GM12878 (cell line): Measurements from ENCODE around the gene UQCRC1. TPM values are rescaled to one million over a fixed set of nuclear protein-coding genes. Genes with fewer than 3 reads are reported as not detected.

Experiments
- ATAC-seq: fragments of 200-7000 bp; cut with Tn5 transposase; 3 replicates; pipeline ENCODE4 v1.9.1; 2020; ENCODE audit warnings: mild to moderate bottlenecking, moderate library complexity
- BruUV-seq: library from RNA; stranded (reverse); fragments of 400-500 nt; replicated peaks from 2 replicates; lab custom pipeline; 2021; lab: Mats Ljungman, UMichigan
- CTCF ChIA-PET: fragments of 300-600 bp; sonication (Branson Sonifier 250); formaldehyde crosslinking; extraction: SDS; loops from one replicate; lab custom pipeline; 2021; ENCODE audit warnings: inconsistent platforms; lab: Yijun Ruan, JAX
- POLR2A ChIA-PET: fragments of 350-600 bp; formaldehyde crosslinking; extraction: SDS; loops from one replicate; lab custom pipeline; 2021; ENCODE audit warnings: inconsistent platforms; lab: Charles Lee
- RAD21 ChIA-PET: fragments of 300-600 bp; sonication (Branson Sonifier 250); formaldehyde crosslinking; loops from one replicate; lab custom pipeline; 2023; ENCODE audit warnings: antibody characterized with exemption; ENCODE audit not compliant: unreplicated experiment; lab: Charles Lee
- SMC1A ChIA-PET: fragments of 300-600 bp; sonication (Branson Sonifier 250); formaldehyde crosslinking; loops from one replicate; lab custom pipeline; 2023; ENCODE audit not compliant: unreplicated experiment, uncharacterized antibody; lab: Charles Lee
- DNase-seq: peaks from one replicate; pipeline ENCODE4 v3.0.0-alpha.2; 2011; ENCODE audit warnings: low read depth, low spot score
- FAIRE-seq: peaks from 3 replicates; lab custom pipeline; 2011; peaks lifted over from hg19 to GRCh38; lab: Jason Lieb, UNC
- H2AFZ ChIP-seq: 2 replicates; pipeline ENCODE4 v1.6.0; 2011; ENCODE audit warnings: low read depth, low read length, control low read depth; ENCODE audit not compliant: control insufficient read depth
- H3K27ac ChIP-seq: 2 replicates; pipeline ENCODE4 v1.5.1; 2011; ENCODE audit warnings: control low read depth; ENCODE audit not compliant: control insufficient read depth, insufficient read depth
- H3K27me3 ChIP-seq, 2 experiments: replicated peaks in 1 of 2; 2 replicates each; pipeline versions ENCODE4 v1.6.0 to v1.6.1; 2011; ENCODE audit warnings: low read length in 1 of 2; ENCODE audit not compliant: control insufficient read depth in 2 of 2, insufficient read depth in 2 of 2
- H3K36me3 ChIP-seq, 2 experiments: 2 replicates each; pipeline ENCODE4 v1.5.1; 2011; ENCODE audit warnings: low read length in 1 of 2; ENCODE audit not compliant: control insufficient read depth in 2 of 2, insufficient read depth in 2 of 2
- H3K4me1 ChIP-seq: 2 replicates; pipeline ENCODE4 v1.6.1; 2011; ENCODE audit warnings: mild to moderate bottlenecking, low read length, moderate library complexity, mixed read lengths; ENCODE audit not compliant: control insufficient read depth, insufficient read depth
- H3K4me2 ChIP-seq: 2 replicates; pipeline ENCODE4 v1.6.0; 2011; ENCODE audit warnings: control low read depth; ENCODE audit not compliant: control insufficient read depth, insufficient read depth
- H3K4me3 ChIP-seq: fragments of 200-600 bp; sonication (generic); 2 replicates; pipeline ENCODE4 v1.5.1; 2016
- H3K79me2 ChIP-seq: 2 replicates; pipeline ENCODE4 v1.6.0; 2011; ENCODE audit warnings: low read length; ENCODE audit not compliant: control insufficient read depth, insufficient read depth
- H3K9ac ChIP-seq: 2 replicates; pipeline ENCODE4 v1.8.0; 2011; ENCODE audit warnings: low read length, control low read depth, mixed read lengths; ENCODE audit not compliant: control insufficient read depth, insufficient read depth
- H3K9me3 ChIP-seq: replicated peaks from 3 replicates; pipeline ENCODE4 v1.5.1; 2011; ENCODE audit warnings: mild to moderate bottlenecking, low read length; ENCODE audit not compliant: control insufficient read depth, insufficient read depth
- H4K20me1 ChIP-seq: 2 replicates; pipeline ENCODE4 v1.6.0; 2011; ENCODE audit not compliant: control insufficient read depth, insufficient read depth
- ASH2L ChIP-seq: fragments of 300-600, 200-600 bp; sonication (generic); IDR thresholded peaks from 2 replicates; pipeline ENCODE4 v1.6.1; 2017; ENCODE audit warnings: low read depth, mild to moderate bottlenecking, borderline replicate concordance
- BCL3 ChIP-seq: IDR thresholded peaks from 2 replicates; pipeline ENCODE4 v1.6.1; 2011; ENCODE audit warnings: borderline replicate concordance, low read depth, mild to moderate bottlenecking, moderate library complexity, low read length; ENCODE audit not compliant: insufficient read depth, poor library complexity, severe bottlenecking
- E2F4 ChIP-seq: IDR thresholded peaks from 2 replicates; pipeline ENCODE4 v1.6.1; 2012; ENCODE audit warnings: low read depth, low read length, improper control_type of control experiment
- NFIC ChIP-seq: IDR thresholded peaks from 2 replicates; pipeline ENCODE4 v1.6.1; 2012; ENCODE audit warnings: low read depth, mild to moderate bottlenecking, inconsistent platforms, low read length, moderate library complexity
- RUNX3 ChIP-seq: IDR thresholded peaks from 2 replicates; pipeline ENCODE4 v1.6.1; 2012; ENCODE audit warnings: low read length, inconsistent platforms
- SP1 ChIP-seq: IDR thresholded peaks from one replicate; pipeline ENCODE4 v1.6.1; 2011; ENCODE audit warnings: low read depth, low read length
- TAF1 ChIP-seq: IDR thresholded peaks from 2 replicates; pipeline ENCODE4 v1.6.1; 2011; ENCODE audit warnings: mild to moderate bottlenecking, low read depth, low read length, borderline replicate concordance
- TARDBP ChIP-seq: IDR thresholded peaks from 2 replicates; pipeline ENCODE4 v1.6.1; 2016; ENCODE audit warnings: borderline replicate concordance
- ZNF217 ChIP-seq: fragments of 450-650 bp; IDR thresholded peaks from 2 replicates; pipeline ENCODE4 v1.6.1; 2017; ENCODE audit warnings: antibody characterized with exemption, mild to moderate bottlenecking
- WGBS: methylation state at CpG from one replicate; pipeline ENCODE4 v1.1.6; 2016; ENCODE audit warnings: low lambda C conversion rate; ENCODE audit not compliant: insufficient replicate concordance, insufficient coverage; ENCODE audit errors: missing lambda C conversion rate; 5-methylcytosine and 5-hydroxymethylcytosine counted together
- in situ Hi-C: fragments of 300-500 bp; cut with MboI; formaldehyde crosslinking; loops from 9 replicates; pipeline ENCODE4 v1.14.3; 2018; ENCODE audit warnings: mixed read lengths
- intact Hi-C: fragments of 100-400 bp; cut with micrococcal nuclease; formaldehyde crosslinking; loops from one replicate; pipeline ENCODE4 v1.14.2; 2022; ENCODE audit not compliant: unreplicated experiment
- polyA plus RNA-seq, 11 experiments: library from polyadenylated mRNA; depleted of rRNA in 4 of 11; unstranded in 6 of 11; stranded (reverse) in 5 of 11; fragments of >200 nt; fragmentation: Nextera tagmentation in 4 of 11; fragmentation: Illumina TruSeq in 1 of 11; extraction: Ambion mirVana in 4 of 11; extraction: Trizol in 1 of 11; gene quantifications; 1 replicate in 1 of 11; 2 replicates in 10 of 11; pipeline versions ENCODE4 v1.2.1 to v1.2.3, GENCODE V29; 2011 to 2016; ENCODE audit warnings: inconsistent platforms in 2 of 11, missing spikeins in 2 of 11, low read depth in 1 of 11
- total RNA-seq, 4 experiments: library from RNA; depleted of rRNA in 3 of 4; stranded (reverse); fragments of >200 nt in 3 of 4; fragmentation: Illumina TruSeq in 1 of 4; extraction: Trizol in 1 of 4; gene quantifications; 2 replicates each; pipeline versions ENCODE4 v1.2.1 to v1.2.3, GENCODE V29; 2013 to 2021
- TF ChIP-seq, protein P1 (sequence below): fragments of 450-650 bp; formaldehyde crosslinking; IDR thresholded peaks from 2 replicates; pipeline ENCODE4 v1.4.0; 2022; ENCODE audit warnings: mild to moderate bottlenecking, moderate library complexity

UQCRC1 gene
- total and polyA plus RNA-seq, 10 of the 15 experiments (the other 5 are each of a cell fraction or from before 2014, with no cell fraction given) = 116 to 426 (median 228) TPM

DNA sequence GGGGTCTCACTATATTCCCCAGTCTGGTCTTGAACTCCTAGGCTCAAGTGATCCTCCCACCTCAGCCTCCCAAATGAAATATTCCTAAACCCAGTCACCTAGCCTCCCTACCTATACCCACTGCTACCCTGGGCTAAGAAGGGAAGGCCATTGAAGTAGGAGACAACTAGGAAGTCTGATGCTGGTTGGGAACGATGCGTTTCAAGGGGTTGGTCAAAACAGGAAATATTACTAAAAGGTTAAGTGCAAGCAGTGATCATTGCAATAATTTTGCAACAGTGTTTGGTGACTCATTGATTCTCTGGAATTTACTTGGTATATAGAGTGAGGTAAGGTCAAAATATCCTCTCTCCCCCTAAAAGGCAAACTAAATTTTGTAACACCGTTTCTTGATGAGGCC, 4.6 kb upstream of the UQCRC1 start:
- no TSS peak for BruUV-seq
- no peak for DNase-seq
- peaks cover 3% of the 10 kb centered on the region; the same call in 1 of the 2 replicates for H3K4me1 ChIP-seq
- TF ChIP-seq SP1 (no peak), BCL3 (peak; percentile 36)
- H3K79me2 ChIP-seq = peaks cover 5% of the 10 kb centered on the region
- no peak overlapping the region for H3K9ac ChIP-seq
- H2AFZ ChIP-seq = no peak overlapping the region
- intact Hi-C loops (no loop called here), in situ Hi-C loops (no loop called here)
- FAIRE-seq = no peak
- H3K36me3 ChIP-seq = no peaks in the 10 kb centered on the region
- no peak overlapping the region for H3K4me2 ChIP-seq
- H3K4me3 ChIP-seq = no peak overlapping the region
- H3K27ac ChIP-seq = no peak overlapping the region
- H3K9me3 ChIP-seq = peaks cover 5% of the 10 kb centered on the region; the same call in 2 of the 3 replicates
- 1% methylated on average over 3 of the region's 3 CpGs for WGBS
- SMC1A ChIA-PET = no interaction called here
- no peak for ATAC-seq
- POLR2A ChIA-PET = interaction anchor here (0.6 to 0.7 kb wide), 3 partner anchors 145 to 309 kb away, joined by 3 to 7 read pairs (median 4); no protein-coding TSS in a partner anchor
- RAD21 ChIA-PET = no interaction called here
- no peaks in the 10 kb centered on the region for H3K27me3 ChIP-seq
- CTCF ChIA-PET = interaction anchor here (0.8 kb wide), 1 partner anchor 56 kb away, joined by 3 read pairs; no protein-coding TSS in a partner anchor
- H4K20me1 ChIP-seq = no peaks in the 10 kb centered on the region

DNA sequence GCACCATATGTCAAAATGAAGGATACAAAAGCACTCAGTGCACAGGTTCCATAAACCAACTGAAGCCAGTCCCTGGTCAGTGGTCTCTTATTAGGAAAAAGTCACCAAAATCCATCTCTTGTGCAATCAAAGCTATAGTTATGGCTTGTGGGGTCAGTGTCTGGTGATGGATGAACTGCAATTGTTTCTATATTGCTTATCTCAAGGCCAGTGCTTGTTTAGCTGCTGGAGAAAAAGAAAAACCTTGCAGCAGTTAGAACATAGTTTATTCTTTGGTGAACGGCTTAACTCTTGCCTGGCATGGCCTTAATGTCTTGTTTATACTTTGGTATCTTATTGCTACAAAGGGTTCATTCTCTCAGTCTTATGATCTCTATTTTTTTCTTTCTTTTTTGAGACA, 2.9 kb upstream of the UQCRC1 start:
- ATAC-seq (no peak), DNase-seq (no peak), FAIRE-seq (no peak)
- Histone ChIP-seq H3K4me3 (no peak overlapping the region), H2AFZ (no peak overlapping the region), H3K4me2 (no peak overlapping the region), H3K79me2 (peaks cover 18% of the 10 kb centered on the region), H3K9me3 (peaks cover 4% of the 10 kb centered on the region; the same call in 2 of the 3 replicates), H3K9ac (no peak overlapping the region), H3K27me3 (no peaks in the 10 kb centered on the region), H4K20me1 (no peaks in the 10 kb centered on the region), H3K27ac (no peak overlapping the region), H3K36me3 (no peaks in the 10 kb centered on the region; a peak in 2 of 4 replicates), H3K4me1 (peaks cover 9% of the 10 kb centered on the region)
- 0% methylated on average over 1 of the region's 1 CpG for WGBS
- ChIA-PET POLR2A (interaction anchor here (0.6 to 0.7 kb wide), 2 partner anchors 30 to 673 kb away, joined by 3 to 4 read pairs; no protein-coding TSS in a partner anchor), SMC1A (interaction anchor here (1.7 kb wide), 1 partner anchor 23 kb away, joined by 4 read pairs; the partner anchor contains the start of gene SLC26A6), RAD21 (no interaction called here), CTCF (interaction anchor here (0.6 to 1.8 kb wide), 4 partner anchors 16 to 176 kb away, joined by 3 to 7 read pairs (median 4); partner anchors contain the start of gene SLC26A6)
- intact Hi-C loops (no loop called here), in situ Hi-C loops (no loop called here)
- no TSS peak for BruUV-seq
- TF ChIP-seq, protein P1, sequence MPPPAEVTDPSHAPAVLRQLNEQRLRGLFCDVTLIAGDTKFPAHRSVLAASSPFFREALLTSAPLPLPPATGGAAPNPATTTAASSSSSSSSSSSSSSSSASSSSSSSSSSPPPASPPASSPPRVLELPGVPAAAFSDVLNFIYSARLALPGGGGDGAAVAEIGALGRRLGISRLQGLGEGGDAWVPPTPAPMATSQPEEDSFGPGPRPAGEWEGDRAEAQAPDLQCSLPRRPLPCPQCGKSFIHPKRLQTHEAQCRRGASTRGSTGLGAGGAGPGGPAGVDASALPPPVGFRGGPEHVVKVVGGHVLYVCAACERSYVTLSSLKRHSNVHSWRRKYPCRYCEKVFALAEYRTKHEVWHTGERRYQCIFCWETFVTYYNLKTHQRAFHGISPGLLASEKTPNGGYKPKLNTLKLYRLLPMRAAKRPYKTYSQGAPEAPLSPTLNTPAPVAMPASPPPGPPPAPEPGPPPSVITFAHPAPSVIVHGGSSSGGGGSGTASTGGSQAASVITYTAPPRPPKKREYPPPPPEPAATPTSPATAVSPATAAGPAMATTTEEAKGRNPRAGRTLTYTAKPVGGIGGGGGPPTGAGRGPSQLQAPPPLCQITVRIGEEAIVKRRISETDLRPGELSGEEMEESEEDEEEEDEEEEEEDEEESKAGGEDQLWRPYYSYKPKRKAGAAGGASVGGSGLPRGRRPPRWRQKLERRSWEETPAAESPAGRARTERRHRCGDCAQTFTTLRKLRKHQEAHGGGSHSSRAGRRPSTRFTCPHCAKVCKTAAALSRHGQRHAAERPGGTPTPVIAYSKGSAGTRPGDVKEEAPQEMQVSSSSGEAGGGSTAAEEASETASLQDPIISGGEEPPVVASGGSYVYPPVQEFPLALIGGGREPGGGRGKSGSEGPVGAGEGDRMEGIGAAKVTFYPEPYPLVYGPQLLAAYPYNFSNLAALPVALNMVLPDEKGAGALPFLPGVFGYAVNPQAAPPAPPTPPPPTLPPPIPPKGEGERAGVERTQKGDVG (CRISPR knock-in tag) = no peak
- TF ChIP-seq ZNF217 (no peak), NFIC (no peak), ASH2L (no peak), TAF1 (no peak), RUNX3 (no peak), TARDBP (no peak), E2F4 (no peak)
